Large intestine (tissue), 3 donors: ENCODE results near the gene NF1. TPM values are rescaled to one million over a fixed set of nuclear protein-coding genes. Genes with fewer than 3 reads are reported as not detected.
"Not testable (repeated sequence)": the region's sequence is repeated elsewhere in the genome, so short reads cannot be mapped to it uniquely, and the experiment has no call there.

Source experiments
- DNase-seq, 2 donors: peaks; one replicate each; pipeline versions ENCODE4 v3.0.0 to v3.0.0-alpha.2; 2013
- H3K27ac ChIP-seq: one replicate; pipeline ENCODE4 v1.5.1; 2013; ENCODE audit warnings: low read length
- H3K27me3 ChIP-seq: 2 replicates; pipeline ENCODE4 v1.6.1; 2013; ENCODE audit warnings: low read length; ENCODE audit not compliant: control insufficient read depth, insufficient read depth
- H3K36me3 ChIP-seq: 2 replicates; pipeline ENCODE4 v1.6.1; 2013; ENCODE audit warnings: low read length; ENCODE audit not compliant: control insufficient read depth, insufficient read depth
- H3K4me1 ChIP-seq: one replicate; pipeline ENCODE4 v1.6.1; 2013; ENCODE audit warnings: low read length; ENCODE audit not compliant: control insufficient read depth, insufficient read depth
- H3K4me3 ChIP-seq: one replicate; pipeline ENCODE4 v1.5.1; 2013; ENCODE audit warnings: low read length
- H3K9me3 ChIP-seq: one replicate; pipeline ENCODE4 v1.6.1; 2013; ENCODE audit warnings: mild to moderate bottlenecking, low read depth, low read length, moderate library complexity; ENCODE audit not compliant: control insufficient read depth
- WGBS: methylation state at CpG from one replicate; pipeline ENCODE4 v1.1.5; 2013; ENCODE audit warnings: low lambda C conversion rate; ENCODE audit not compliant: insufficient coverage; 5-methylcytosine and 5-hydroxymethylcytosine counted together
- polyA plus RNA-seq: library from polyadenylated mRNA; unstranded; fragments of 120-200 nt; gene quantifications from one replicate; pipeline ENCODE4 v1.2.1, GENCODE V29; 2013

NF1 gene
- polyA plus RNA-seq, 1 donor = 25.9 TPM

DNA sequence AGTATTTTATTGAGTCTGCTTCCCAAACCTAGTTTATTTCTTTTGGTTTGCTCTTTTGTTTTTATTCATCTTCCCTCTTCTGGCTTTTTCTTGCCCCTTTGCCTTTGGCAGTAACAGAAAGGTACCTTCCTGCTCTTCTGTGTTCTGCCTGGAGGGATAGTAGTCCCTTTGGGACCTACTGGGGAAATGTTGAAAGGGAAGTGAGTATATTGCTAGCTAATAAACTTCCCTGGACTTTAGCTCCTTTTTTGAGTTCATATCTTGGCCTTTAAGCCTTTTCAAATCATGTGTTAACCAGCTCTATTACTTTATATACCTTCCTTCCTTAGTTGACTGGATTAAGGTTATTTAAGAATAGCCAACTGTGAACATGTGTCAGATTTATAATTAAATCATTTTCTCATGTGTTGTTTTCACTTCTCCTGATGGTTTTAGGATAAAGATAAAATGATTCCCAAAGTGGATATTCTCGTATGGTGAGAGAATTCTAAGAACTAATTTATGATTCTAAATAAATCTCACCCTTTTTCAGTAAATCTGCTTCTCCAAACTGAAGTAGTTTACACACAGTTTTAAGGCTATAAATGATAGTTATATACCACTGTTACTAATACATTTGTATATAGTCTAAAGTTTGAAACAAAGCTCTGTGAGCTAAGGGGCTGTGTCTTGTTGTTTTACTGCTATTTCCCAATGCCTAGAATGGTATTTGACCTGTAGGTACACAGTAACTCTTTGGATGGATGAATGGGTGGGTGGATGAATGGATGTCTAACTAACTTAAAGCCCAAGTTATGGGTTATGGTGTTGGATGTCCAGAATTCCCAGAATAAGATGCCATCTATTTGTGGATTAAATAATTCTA lies 156.6 kb downstream of the NF1 start:
- Histone ChIP-seq H3K27ac (peak overlapping the region; percentile 74), H3K4me3 (no peak overlapping the region), H3K4me1 (peaks cover 8% of the 10 kb centered on the region), H3K27me3 (no peaks in the 10 kb centered on the region), H3K36me3 (peaks cover 6% of the 10 kb centered on the region), H3K9me3 (no peaks in the 10 kb centered on the region)
- WGBS = 75% methylated on average over 1 of the region's 1 CpG
- peak; percentile 58 to 72 for DNase-seq

DNA sequence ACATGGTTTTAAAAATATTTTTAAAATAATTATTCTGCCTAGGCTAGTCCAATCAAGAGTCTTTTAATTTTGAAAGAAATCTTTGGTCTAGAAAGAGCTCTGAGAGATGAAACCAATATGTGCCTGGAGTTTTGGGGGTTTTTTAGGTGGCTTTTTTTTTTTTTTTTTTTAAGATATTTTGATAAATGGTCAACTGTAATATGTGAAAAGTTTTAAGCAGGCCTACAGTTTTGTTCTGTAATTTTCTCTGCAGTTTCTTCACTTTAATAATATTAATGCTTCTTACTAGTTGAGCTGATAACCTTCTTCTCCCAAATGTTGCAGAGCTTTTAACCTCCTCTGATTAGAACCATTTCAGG lies 157.2 kb downstream of the NF1 start:
- DNase-seq = no peak
- H3K4me1 ChIP-seq = peaks cover 8% of the 10 kb centered on the region
- no peak overlapping the region for H3K4me3 ChIP-seq
- peak overlapping the region; percentile 74 for H3K27ac ChIP-seq
- H3K27me3 ChIP-seq = no peaks in the 10 kb centered on the region
- peaks cover 6% of the 10 kb centered on the region for H3K36me3 ChIP-seq
- no peaks in the 10 kb centered on the region for H3K9me3 ChIP-seq

DNA sequence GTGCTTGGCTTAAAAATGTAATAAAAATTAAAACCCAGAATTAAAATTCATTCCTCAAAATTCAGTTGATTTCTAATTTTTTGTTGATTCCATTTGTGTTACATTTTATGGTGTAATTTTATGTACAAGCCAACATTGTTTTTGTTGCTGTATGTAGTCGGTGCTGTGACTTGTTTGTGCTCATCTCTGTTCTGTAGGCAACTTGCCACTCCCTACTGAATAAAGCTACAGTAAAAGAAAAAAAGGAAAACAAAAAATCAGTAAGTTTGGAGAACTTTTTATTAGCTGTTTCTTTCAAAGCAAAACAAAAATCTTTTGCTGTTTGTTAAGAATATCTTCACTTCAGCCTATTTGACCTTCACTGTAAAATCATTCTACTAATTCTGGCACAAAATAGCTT lies 158.0 kb downstream of the NF1 start:
- H3K27ac ChIP-seq = peak overlapping the region; percentile 74
- no peak overlapping the region for H3K4me3 ChIP-seq
- no peaks in the 10 kb centered on the region for H3K27me3 ChIP-seq
- peaks cover 8% of the 10 kb centered on the region for H3K4me1 ChIP-seq
- DNase-seq = no peak
- H3K36me3 ChIP-seq = peaks cover 6% of the 10 kb centered on the region
- H3K9me3 ChIP-seq = no peaks in the 10 kb centered on the region
- 100% methylated on average over 1 of the region's 1 CpG for WGBS

DNA sequence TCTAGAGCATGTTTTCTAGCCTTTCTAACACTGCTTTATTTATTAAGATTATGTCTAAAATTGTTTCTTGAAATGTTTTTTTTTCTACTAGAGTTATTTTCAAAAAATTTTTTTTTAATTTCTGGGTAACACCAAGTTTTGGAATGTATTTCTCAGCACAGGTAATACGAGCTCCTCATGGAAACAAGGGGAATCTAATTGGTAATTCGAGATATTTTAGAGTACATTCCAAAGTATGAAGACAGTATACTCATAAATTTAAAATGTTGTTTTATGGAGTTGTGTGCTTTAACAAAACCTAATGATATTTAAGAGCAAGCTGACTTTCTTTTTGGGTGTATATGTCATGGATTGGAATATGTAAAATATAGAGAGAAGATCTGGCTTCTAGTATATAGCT lies 159.9 kb downstream of the NF1 start:
- no peak overlapping the region for H3K4me3 ChIP-seq
- peaks cover 1% of the 10 kb centered on the region for H3K36me3 ChIP-seq
- no peak for DNase-seq
- H3K9me3 ChIP-seq = no peaks in the 10 kb centered on the region
- H3K27me3 ChIP-seq = no peaks in the 10 kb centered on the region
- WGBS = 100% methylated on average over 2 of the region's 2 CpGs
- H3K27ac ChIP-seq = no peak overlapping the region
- peaks cover 8% of the 10 kb centered on the region for H3K4me1 ChIP-seq

DNA sequence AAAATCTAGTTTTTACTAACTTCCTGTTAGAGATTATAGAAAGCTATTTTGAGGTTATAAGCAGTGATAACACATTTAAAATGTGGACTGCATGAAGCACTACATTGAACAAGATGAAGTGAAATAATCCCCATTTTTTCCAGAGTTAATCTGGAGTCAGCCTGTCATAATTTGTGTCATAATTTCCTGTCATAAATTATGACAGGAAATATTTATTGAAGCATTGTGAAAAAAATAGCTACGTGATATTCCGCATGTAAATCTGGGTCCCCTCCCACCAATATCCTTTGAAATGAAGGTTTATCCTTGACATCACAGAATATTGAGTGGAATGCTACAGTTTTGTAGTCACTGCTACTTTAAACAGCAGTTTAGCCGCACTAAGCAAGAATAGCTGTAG lies 162.2 kb downstream of the NF1 start:
- Histone ChIP-seq H3K27ac (no peak overlapping the region), H3K4me1 (no peaks in the 10 kb centered on the region), H3K27me3 (no peaks in the 10 kb centered on the region), H3K9me3 (no peaks in the 10 kb centered on the region), H3K36me3 (no peaks in the 10 kb centered on the region), H3K4me3 (no peak overlapping the region)
- WGBS = 64% methylated on average over 2 of the region's 3 CpGs
- no peak for DNase-seq

DNA sequence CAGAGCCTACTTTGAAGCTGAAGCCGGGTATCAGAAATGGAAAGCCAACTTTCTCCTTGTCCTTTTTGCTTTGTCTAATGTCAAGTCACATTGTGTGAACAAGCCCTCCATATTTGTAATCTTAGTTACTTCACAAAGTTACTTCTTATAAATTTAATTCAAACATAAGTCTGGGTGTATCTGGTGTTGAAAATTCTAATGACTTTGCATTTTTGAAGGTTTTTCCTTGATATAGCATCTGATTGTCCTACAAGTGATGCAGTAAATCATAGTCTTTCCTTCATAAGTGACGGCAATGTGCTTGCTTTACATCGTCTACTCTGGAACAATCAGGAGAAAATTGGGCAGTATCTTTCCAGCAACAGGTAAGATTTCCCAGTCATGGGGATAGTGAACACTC lies 165.4 kb downstream of the NF1 start:
- no peak overlapping the region for H3K4me3 ChIP-seq
- no peaks in the 10 kb centered on the region for H3K9me3 ChIP-seq
- no peaks in the 10 kb centered on the region for H3K36me3 ChIP-seq
- no peak for DNase-seq
- H3K4me1 ChIP-seq = peaks cover 2% of the 10 kb centered on the region
- 86% methylated on average over 1 of the region's 3 CpGs for WGBS
- H3K27ac ChIP-seq = no peak overlapping the region
- no peaks in the 10 kb centered on the region for H3K27me3 ChIP-seq

DNA sequence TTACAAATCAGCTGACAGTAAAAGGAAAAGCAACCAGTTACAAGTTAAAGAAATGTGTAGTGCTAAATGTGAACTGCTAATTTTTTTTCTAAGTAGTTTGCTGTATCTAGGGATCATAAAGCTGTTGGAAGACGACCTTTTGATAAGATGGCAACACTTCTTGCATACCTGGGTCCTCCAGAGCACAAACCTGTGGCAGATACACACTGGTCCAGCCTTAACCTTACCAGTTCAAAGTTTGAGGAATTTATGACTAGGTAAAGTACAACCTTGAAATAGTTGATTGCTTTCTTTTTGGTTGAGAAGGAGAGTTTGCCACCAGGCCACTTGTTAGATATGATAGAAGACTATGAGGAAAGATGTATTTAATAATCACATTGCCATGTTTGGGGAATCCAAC lies 166.8 kb downstream of the NF1 start:
- peak; percentile 54 to 76 for DNase-seq
- no peaks in the 10 kb centered on the region for H3K36me3 ChIP-seq
- no peak overlapping the region for H3K27ac ChIP-seq
- peaks cover 2% of the 10 kb centered on the region for H3K4me1 ChIP-seq
- no peaks in the 10 kb centered on the region for H3K27me3 ChIP-seq
- no CpG with 5 or more reads among the region's 1 CpG for WGBS
- no peaks in the 10 kb centered on the region for H3K9me3 ChIP-seq
- no peak overlapping the region for H3K4me3 ChIP-seq

DNA sequence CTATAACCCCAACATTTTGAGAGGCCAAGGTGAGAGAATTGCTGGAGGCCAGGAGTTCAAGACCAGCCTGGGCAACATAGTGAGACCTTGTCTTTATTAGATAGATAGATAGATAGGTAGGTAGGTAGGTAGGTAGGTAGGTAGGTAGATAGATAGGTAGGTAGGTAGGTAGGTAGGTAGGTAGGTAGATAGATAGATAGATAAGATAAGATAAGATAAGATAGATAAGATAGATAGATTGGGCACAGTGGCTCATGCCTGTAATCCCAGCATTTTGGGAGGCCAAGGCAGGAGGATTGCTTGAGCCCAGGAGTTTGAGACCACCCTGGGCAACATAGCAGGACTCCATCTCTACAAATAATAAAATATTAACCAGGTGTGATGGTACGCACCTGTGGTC lies 168.1 kb downstream of the NF1 start:
- H3K36me3 ChIP-seq, H3K9me3 ChIP-seq, DNase-seq, H3K4me1 ChIP-seq, H3K27me3 ChIP-seq, H3K4me3 ChIP-seq: not testable (repeated sequence)
- no CpG with 5 or more reads among the region's 1 CpG for WGBS
- peak overlapping the region; percentile 56 for H3K27ac ChIP-seq

DNA sequence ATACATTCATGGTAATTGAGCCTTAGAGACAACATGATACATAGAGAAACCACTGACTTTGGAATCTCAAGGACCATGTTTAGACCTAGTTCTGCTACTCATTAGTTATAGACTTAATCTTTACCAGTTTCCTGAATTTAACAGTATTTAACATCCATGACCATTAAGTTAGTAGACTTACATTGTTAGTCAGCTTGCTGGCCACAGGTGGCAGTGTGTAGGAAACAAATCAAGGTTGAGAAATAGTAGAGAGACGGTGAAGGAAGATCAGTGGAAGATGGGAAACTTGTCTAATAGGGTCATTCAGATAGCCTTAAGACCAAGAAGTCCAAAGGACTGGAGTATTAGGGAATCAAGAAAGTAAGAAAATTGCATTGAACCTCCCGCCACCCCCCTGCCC lies 171.3 kb downstream of the NF1 start:
- DNase-seq = no peak

DNA sequence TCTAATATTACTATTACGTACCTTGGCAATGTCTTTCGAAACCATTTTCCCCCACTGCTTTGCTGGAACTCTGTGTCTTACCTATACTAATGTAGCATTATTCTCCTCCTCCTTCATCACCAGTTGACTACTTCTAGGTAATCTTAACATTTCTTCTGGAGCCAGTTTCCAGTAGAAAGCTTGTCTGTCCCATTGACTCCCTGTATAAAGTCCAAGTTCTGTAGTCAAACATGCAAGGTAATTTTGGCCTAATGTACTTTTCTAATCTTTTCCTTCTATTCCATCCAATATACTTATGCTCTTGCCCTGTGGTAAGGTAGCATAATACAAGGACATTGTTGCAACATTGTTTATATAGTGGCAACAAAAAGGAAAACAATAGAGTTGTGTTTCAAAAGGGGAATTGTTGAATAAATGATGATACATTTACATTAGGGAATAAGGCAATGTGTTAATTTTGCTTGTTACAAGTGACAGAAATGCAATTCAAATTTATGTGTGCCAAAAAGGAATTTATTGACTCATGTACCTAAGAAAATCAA lies 174.3 kb downstream of the NF1 start:
- Histone ChIP-seq H3K4me3 (no peak overlapping the region), H3K27ac (peak overlapping the region; percentile 64), H3K9me3 (no peaks in the 10 kb centered on the region), H3K27me3 (no peaks in the 10 kb centered on the region), H3K36me3 (peaks cover 11% of the 10 kb centered on the region), H3K4me1 (peaks cover 18% of the 10 kb centered on the region)
- peak; percentile 36 to 63 for DNase-seq
- WGBS = 90% methylated on average over 2 of the region's 2 CpGs

More for the DNA sequence above, 171.3 kb downstream of the NF1 start:
- WGBS = 80% methylated on average over 1 of the region's 2 CpGs
- H3K9me3 ChIP-seq = no peaks in the 10 kb centered on the region
- H3K36me3 ChIP-seq = peaks cover 9% of the 10 kb centered on the region
- H3K4me1 ChIP-seq = peaks cover 21% of the 10 kb centered on the region
- H3K4me3 ChIP-seq = no peak overlapping the region
- no peaks in the 10 kb centered on the region for H3K27me3 ChIP-seq
- no peak overlapping the region for H3K27ac ChIP-seq

DNA sequence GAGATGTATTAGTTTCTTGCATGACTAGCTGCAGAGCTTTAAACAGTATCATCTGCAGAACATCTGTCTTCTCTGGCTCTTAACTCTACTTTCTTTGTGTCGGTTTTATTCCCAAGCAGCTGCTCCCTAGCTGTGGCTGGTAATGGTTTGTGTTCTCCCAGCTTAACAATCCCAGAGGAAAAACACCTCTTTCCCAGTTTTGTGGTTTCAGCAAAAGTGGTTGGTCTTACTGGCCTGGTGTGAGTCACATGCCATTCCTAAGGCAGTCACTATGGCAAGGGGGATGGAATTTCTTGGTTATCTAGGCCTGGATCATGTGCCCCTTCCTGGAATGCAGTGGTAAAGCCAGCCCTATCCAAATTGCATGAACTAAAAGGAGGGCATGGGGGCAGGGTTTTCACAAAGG lies 174.8 kb downstream of the NF1 start:
- H3K9me3 ChIP-seq = no peaks in the 10 kb centered on the region
- peaks cover 18% of the 10 kb centered on the region for H3K4me1 ChIP-seq
- peak overlapping the region; percentile 64 for H3K27ac ChIP-seq
- no CpG with 5 or more reads among the region's 1 CpG for WGBS
- peak; percentile 43 to 59 for DNase-seq
- H3K4me3 ChIP-seq = no peak overlapping the region
- H3K36me3 ChIP-seq = peaks cover 11% of the 10 kb centered on the region
- H3K27me3 ChIP-seq = no peaks in the 10 kb centered on the region
